Mesenchymal stem cell (in vitro differentiated cells and primary cell): ENCODE data around the gene SIGLEC11. TPM values are rescaled to one million over a fixed set of nuclear protein-coding genes. Genes with fewer than 3 reads are reported as not detected.
"Not testable (repeated sequence)": the region's sequence is repeated elsewhere in the genome, so short reads cannot be mapped to it uniquely, and the experiment has no call there.

Experiments used
- DNase-seq: peaks from one replicate; pipeline ENCODE4 v3.0.0-alpha.2; 2013
- H2AFZ ChIP-seq: one replicate; pipeline ENCODE4 v1.6.1; 2013; ENCODE audit warnings: low read depth, mild to moderate bottlenecking, control low read depth, inconsistent platforms, low read length, moderate library complexity
- H2AK5ac ChIP-seq: 2 replicates; pipeline ENCODE4 v1.6.1; 2013; ENCODE audit warnings: low read length, moderate library complexity, mild to moderate bottlenecking, inconsistent platforms; ENCODE audit not compliant: severe bottlenecking
- H2BK120ac ChIP-seq: one replicate; pipeline ENCODE4 v1.6.1; 2013; ENCODE audit warnings: low read depth, mild to moderate bottlenecking, inconsistent platforms, low read length, moderate library complexity
- H2BK12ac ChIP-seq, 2 experiments: one replicate each; pipeline ENCODE4 v1.6.1; 2013; ENCODE audit warnings: inconsistent platforms in 2 of 2, low read length in 2 of 2, mild to moderate bottlenecking in 2 of 2, moderate library complexity in 2 of 2, control low read depth in 1 of 2
- H2BK15ac ChIP-seq: one replicate; pipeline ENCODE4 v1.6.1; 2013; ENCODE audit warnings: mild to moderate bottlenecking, low read depth, inconsistent platforms; ENCODE audit not compliant: poor library complexity, severe bottlenecking
- H2BK5ac ChIP-seq: 2 replicates; pipeline ENCODE4 v1.6.1; 2013; ENCODE audit warnings: low read depth, mild to moderate bottlenecking, low read length, control low read depth, inconsistent platforms; ENCODE audit not compliant: poor library complexity, severe bottlenecking
- H3K14ac ChIP-seq, 2 experiments: one replicate each; pipeline ENCODE4 v1.6.1; 2013; ENCODE audit warnings: inconsistent platforms in 2 of 2, low read length in 2 of 2, control low read depth in 1 of 2, mild to moderate bottlenecking in 1 of 2, moderate library complexity in 1 of 2
- H3K18ac ChIP-seq, 2 experiments: one replicate each; pipeline ENCODE4 v1.6.1; 2013; ENCODE audit warnings: inconsistent platforms in 2 of 2, low read length in 2 of 2, control low read depth in 1 of 2, low read depth in 1 of 2, mild to moderate bottlenecking in 1 of 2
- H3K23ac ChIP-seq, 2 experiments: one replicate each; pipeline ENCODE4 v1.6.1; 2013; ENCODE audit warnings: inconsistent platforms in 2 of 2, low read length in 2 of 2, mild to moderate bottlenecking in 2 of 2, moderate library complexity in 2 of 2, control low read depth in 1 of 2
- H3K27ac ChIP-seq: 2 replicates; pipeline ENCODE4 v1.5.1; 2013; ENCODE audit warnings: mild to moderate bottlenecking, moderate library complexity, low read length, control low read depth, inconsistent platforms; ENCODE audit not compliant: poor library complexity, severe bottlenecking
- H3K27me3 ChIP-seq, 2 experiments: 2 replicates each; pipeline versions ENCODE4 v1.6.1 to v1.7.0; 2013; ENCODE audit warnings: low read length in 2 of 2, mild to moderate bottlenecking in 2 of 2, moderate library complexity in 2 of 2, control low read depth in 1 of 2, inconsistent platforms in 1 of 2; ENCODE audit not compliant: control insufficient read depth in 1 of 2, insufficient read depth in 1 of 2
- H3K36me3 ChIP-seq, 2 experiments: 2 replicates each; pipeline versions ENCODE4 v1.6.1 to v1.7.0; 2013; ENCODE audit warnings: low read length in 2 of 2, control low read depth in 1 of 2, inconsistent platforms in 1 of 2, low read depth in 1 of 2, mild to moderate bottlenecking in 1 of 2; ENCODE audit not compliant: insufficient read depth in 2 of 2, control insufficient read depth in 1 of 2
- H3K4ac ChIP-seq, 2 experiments: one replicate each; pipeline ENCODE4 v1.6.1; 2013; ENCODE audit warnings: inconsistent platforms in 2 of 2, low read length in 2 of 2, mild to moderate bottlenecking in 2 of 2, moderate library complexity in 2 of 2, control low read depth in 1 of 2, low read depth in 1 of 2
- H3K4me1 ChIP-seq: 2 replicates; pipeline ENCODE4 v1.6.1; 2013; ENCODE audit warnings: low read depth, low read length, control low read depth; ENCODE audit not compliant: control insufficient read depth, insufficient read depth
- H3K4me2 ChIP-seq: 2 replicates; pipeline ENCODE4 v1.6.1; 2013; ENCODE audit warnings: low read length, mild to moderate bottlenecking, inconsistent platforms; ENCODE audit not compliant: poor library complexity, severe bottlenecking
- H3K4me3 ChIP-seq, 2 experiments: 2 replicates each; pipeline versions ENCODE4 v1.5.1 to v1.7.0; 2013; ENCODE audit warnings: low read length in 2 of 2, mild to moderate bottlenecking in 2 of 2, control low read depth in 1 of 2, low read depth in 1 of 2; ENCODE audit not compliant: insufficient read depth in 1 of 2
- H3K79me1 ChIP-seq: replicated peaks from 2 replicates; pipeline ENCODE4 v1.6.1; 2013; ENCODE audit warnings: mild to moderate bottlenecking, control low read depth, low read length, inconsistent platforms; ENCODE audit not compliant: poor library complexity, severe bottlenecking
- H3K9ac ChIP-seq: 2 replicates; pipeline ENCODE4 v1.7.0; 2013; ENCODE audit warnings: mild to moderate bottlenecking, low read length, moderate library complexity
- H3K9me3 ChIP-seq: 2 replicates; pipeline ENCODE4 v1.7.0; 2013; ENCODE audit warnings: mild to moderate bottlenecking, low read length; ENCODE audit not compliant: control insufficient read depth
- H4K8ac ChIP-seq: one replicate; pipeline ENCODE4 v1.6.1; 2013; ENCODE audit warnings: inconsistent platforms, mild to moderate bottlenecking, low read length, moderate library complexity
- H4K91ac ChIP-seq: one replicate; pipeline ENCODE4 v1.6.1; 2013; ENCODE audit warnings: mild to moderate bottlenecking, low read length, inconsistent platforms
- WGBS: methylation state at CpG from one replicate; pipeline ENCODE4 v1.1.7; 2013; ENCODE audit warnings: mixed read lengths; 5-methylcytosine and 5-hydroxymethylcytosine counted together
- polyA plus RNA-seq, 2 experiments: library from polyadenylated mRNA; stranded (reverse); fragments of 200-250 nt; gene quantifications; one replicate each; pipeline ENCODE4 v1.2.3, GENCODE V29; 2013

The SIGLEC11 gene, protein sequence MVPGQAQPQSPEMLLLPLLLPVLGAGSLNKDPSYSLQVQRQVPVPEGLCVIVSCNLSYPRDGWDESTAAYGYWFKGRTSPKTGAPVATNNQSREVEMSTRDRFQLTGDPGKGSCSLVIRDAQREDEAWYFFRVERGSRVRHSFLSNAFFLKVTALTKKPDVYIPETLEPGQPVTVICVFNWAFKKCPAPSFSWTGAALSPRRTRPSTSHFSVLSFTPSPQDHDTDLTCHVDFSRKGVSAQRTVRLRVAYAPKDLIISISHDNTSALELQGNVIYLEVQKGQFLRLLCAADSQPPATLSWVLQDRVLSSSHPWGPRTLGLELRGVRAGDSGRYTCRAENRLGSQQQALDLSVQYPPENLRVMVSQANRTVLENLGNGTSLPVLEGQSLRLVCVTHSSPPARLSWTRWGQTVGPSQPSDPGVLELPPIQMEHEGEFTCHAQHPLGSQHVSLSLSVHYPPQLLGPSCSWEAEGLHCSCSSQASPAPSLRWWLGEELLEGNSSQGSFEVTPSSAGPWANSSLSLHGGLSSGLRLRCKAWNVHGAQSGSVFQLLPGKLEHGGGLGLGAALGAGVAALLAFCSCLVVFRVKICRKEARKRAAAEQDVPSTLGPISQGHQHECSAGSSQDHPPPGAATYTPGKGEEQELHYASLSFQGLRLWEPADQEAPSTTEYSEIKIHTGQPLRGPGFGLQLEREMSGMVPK
- not detected for polyA plus RNA-seq (2013, experiment 1 of 2)
- polyA plus RNA-seq (2013, experiment 2 of 2): not detected

- H3K23ac ChIP-seq, H3K18ac ChIP-seq, H2BK15ac ChIP-seq, H3K14ac ChIP-seq, H3K9me3 ChIP-seq, H3K4ac ChIP-seq, H2BK12ac ChIP-seq, H3K27ac ChIP-seq, H2BK120ac ChIP-seq, H2AK5ac ChIP-seq, H4K91ac ChIP-seq, H3K4me1 ChIP-seq, H2BK5ac ChIP-seq, H4K8ac ChIP-seq, H3K4me3 ChIP-seq, H2AFZ ChIP-seq, H3K36me3 ChIP-seq, H3K4me2 ChIP-seq, H3K9ac ChIP-seq, H3K79me1 ChIP-seq, DNase-seq: not testable (repeated sequence)
- peaks cover 0 to 40% of the 10 kb centered on the region in 2 experiments for H3K27me3 ChIP-seq
- 98% methylated on average over 5 of the region's 10 CpGs for WGBS
Measured at GRCh38 chr19:49960980-49961379, at the start of gene SIGLEC11. TSS of gene SIGLEC11 (minus strand) at chr19:49961172. CDS start at chr19:49961081, 91 bp downstream.

DNA sequence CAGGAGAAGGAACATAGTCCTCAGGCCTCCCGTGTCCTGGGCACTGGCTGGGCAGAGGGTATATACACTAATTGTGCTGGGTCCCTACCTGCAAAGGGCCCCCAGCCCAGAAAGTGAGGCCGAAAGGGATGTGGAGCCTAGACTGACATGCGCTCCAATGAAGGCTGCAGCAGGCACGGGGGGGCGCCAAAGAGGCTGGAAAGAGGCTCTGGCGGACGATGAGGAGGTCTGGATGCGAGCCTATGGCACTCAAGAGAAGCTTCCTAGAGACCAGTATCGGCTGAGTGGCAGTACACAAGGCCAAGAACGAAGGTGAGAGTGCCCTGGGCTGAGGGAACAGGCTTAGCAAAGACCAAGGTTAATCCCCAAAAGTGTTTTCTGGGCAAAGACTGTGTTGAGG is 47.6 kb upstream of the SIGLEC11 start:
- Histone ChIP-seq H3K4me2 (no peak overlapping the region), H4K8ac (no peak overlapping the region), H3K36me3 (peaks cover 56 to 77% of the 10 kb centered on the region in 2 experiments), H2BK12ac (no peak overlapping the region), H3K23ac (no peak overlapping the region), H3K4ac (no peak overlapping the region), H2AFZ (no peak overlapping the region), H2BK120ac (no peak overlapping the region), H3K9ac (no peak overlapping the region), H2AK5ac (no peak overlapping the region), H3K14ac (no peak overlapping the region), H3K27ac (no peak overlapping the region), H3K4me1 (peaks cover 13% of the 10 kb centered on the region), H3K4me3 (no peak overlapping the region), H3K27me3 (no peaks in the 10 kb centered on the region), H3K18ac (no peak overlapping the region), H4K91ac (no peak overlapping the region), H3K9me3 (no peaks in the 10 kb centered on the region), H2BK15ac (no peak overlapping the region), H2BK5ac (no peak overlapping the region), H3K79me1 (peaks cover 32% of the 10 kb centered on the region)
- DNase-seq: no peak
- 65% methylated on average over 10 of the region's 10 CpGs for WGBS

- Histone ChIP-seq H2BK120ac (no peak overlapping the region), H3K36me3 (peaks cover 62 to 77% of the 10 kb centered on the region in 2 experiments), H3K27me3 (no peaks in the 10 kb centered on the region), H3K14ac (no peak overlapping the region), H2BK15ac (no peak overlapping the region), H3K18ac (no peak overlapping the region), H4K91ac (no peak overlapping the region), H3K9ac (no peak overlapping the region), H3K27ac (no peak overlapping the region), H3K4me1 (peaks cover 13% of the 10 kb centered on the region), H2BK12ac (no peak overlapping the region), H2BK5ac (no peak overlapping the region), H3K4me3 (no peak overlapping the region), H3K23ac (no peak overlapping the region), H2AFZ (no peak overlapping the region), H3K9me3 (no peaks in the 10 kb centered on the region), H3K79me1 (peaks cover 35% of the 10 kb centered on the region), H3K4ac (no peak overlapping the region), H4K8ac (no peak overlapping the region), H3K4me2 (no peak overlapping the region), H2AK5ac (no peak overlapping the region)
- 100% methylated on average over 2 of the region's 2 CpGs for WGBS
- no peak for DNase-seq
Measured at GRCh38 chr19:50007947-50008346, 47.0 kb upstream of the SIGLEC11 start.

DNA sequence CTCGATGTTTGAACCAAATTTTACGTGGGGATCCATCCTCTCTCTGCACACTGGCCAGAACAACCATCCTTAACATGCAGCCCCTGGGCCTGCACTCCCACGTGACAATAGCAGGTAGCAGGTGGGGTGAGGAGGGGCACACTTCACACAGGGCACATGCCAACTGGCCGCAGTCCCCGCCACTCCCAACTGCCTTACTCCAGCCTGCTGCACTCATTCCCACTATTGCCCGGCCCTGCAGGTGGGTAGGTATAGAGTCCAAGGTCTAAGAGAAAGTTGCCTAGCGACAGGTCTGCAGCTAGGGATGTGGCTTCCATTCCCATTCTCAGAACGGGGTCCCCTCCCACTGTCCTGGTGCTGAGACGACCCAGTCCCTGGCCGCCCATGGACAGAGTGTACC is 46.2 kb upstream of the SIGLEC11 start:
- WGBS: 98% methylated on average over 8 of the region's 10 CpGs

More for the DNA sequence above, 46.2 kb upstream of the SIGLEC11 start:
- peaks cover 67 to 78% of the 10 kb centered on the region in 2 experiments for H3K36me3 ChIP-seq
- no peak overlapping the region for H3K27ac ChIP-seq
- H3K23ac ChIP-seq: no peak overlapping the region
- DNase-seq: no peak
- H3K14ac ChIP-seq: no peak overlapping the region
- H4K8ac ChIP-seq: no peak overlapping the region
- no peak overlapping the region for H2BK120ac ChIP-seq
- H2BK12ac ChIP-seq: no peak overlapping the region
- H2BK15ac ChIP-seq: no peak overlapping the region
- no peaks in the 10 kb centered on the region for H3K27me3 ChIP-seq
- no peak overlapping the region for H3K4me2 ChIP-seq
- peaks cover 13% of the 10 kb centered on the region for H3K4me1 ChIP-seq
- H2BK5ac ChIP-seq: no peak overlapping the region
- H3K79me1 ChIP-seq: peaks cover 40% of the 10 kb centered on the region
- H3K18ac ChIP-seq: no peak overlapping the region
- H2AK5ac ChIP-seq: no peak overlapping the region
- no peak overlapping the region for H3K4me3 ChIP-seq
- no peaks in the 10 kb centered on the region for H3K9me3 ChIP-seq
- no peak overlapping the region for H3K4ac ChIP-seq
- H4K91ac ChIP-seq: no peak overlapping the region
- no peak overlapping the region for H3K9ac ChIP-seq
- no peak overlapping the region for H2AFZ ChIP-seq
